Erythroblast (primary cell): ENCODE data around the gene TMEM187.

Experiments used
- DNase-seq, 2 experiments: peaks; one replicate each; lab custom pipeline; 2025; lab: John Stamatoyannopoulos, UW
- GATA1 ChIP-seq: IDR thresholded peaks from 2 replicates; pipeline ENCODE4 v1.6.1; 2011; ENCODE audit warnings: low read depth, mild to moderate bottlenecking, control low read depth, low read length, moderate library complexity
- POLR2A ChIP-seq: IDR thresholded peaks from 2 replicates; pipeline ENCODE4 v1.6.1; 2011; ENCODE audit warnings: mild to moderate bottlenecking, low read length

The TMEM187 gene

GRCh38 chrX:154000051-154000450, 27.5 kb downstream of the TMEM187 start:
- peak; percentile 10 to 16 for DNase-seq
- no peak for TF ChIP-seq POLR2A
- TF ChIP-seq GATA1, result no peak

- peak; percentile 88 to 89 for DNase-seq
- TF ChIP-seq GATA1, result no peak
- TF ChIP-seq POLR2A, result peak; percentile 76
Observed at GRCh38 chrX:154002215-154002719, 29.7 kb downstream of the TMEM187 start.

GRCh38 chrX:154004315-154004714, 31.8 kb downstream of the TMEM187 start:
- TF ChIP-seq POLR2A (no peak), GATA1 (no peak)
- DNase-seq, result no peak

- DNase-seq, result no peak
- TF ChIP-seq GATA1, result no peak
- no peak for TF ChIP-seq POLR2A
Observed at GRCh38 chrX:154006947-154007346, 34.4 kb downstream of the TMEM187 start.

GRCh38 chrX:154008521-154008920, 36.0 kb downstream of the TMEM187 start:
- DNase-seq, result no peak
- TF ChIP-seq POLR2A, result no peak
- TF ChIP-seq GATA1, result no peak

GRCh38 chrX:154010330-154011087, 38.0 kb downstream of the TMEM187 start:
- no peak for DNase-seq
- TF ChIP-seq POLR2A (no peak), GATA1 (no peak)

- TF ChIP-seq GATA1 (no peak), POLR2A (no peak)
- no peak for DNase-seq
Observed at GRCh38 chrX:154011376-154012335, 39.1 kb downstream of the TMEM187 start.

- TF ChIP-seq GATA1 (no peak), POLR2A (peak; percentile 1)
- no peak for DNase-seq
Observed at GRCh38 chrX:154012336-154012991, 39.9 kb downstream of the TMEM187 start.

- TF ChIP-seq GATA1 (no peak), POLR2A (no peak)
- no peak for DNase-seq
Observed at GRCh38 chrX:154013001-154013421, 40.5 kb downstream of the TMEM187 start.

GRCh38 chrX:154013614-154014360, 41.2 kb downstream of the TMEM187 start:
- TF ChIP-seq GATA1 (no peak), POLR2A (no peak)
- peak; percentile 55 to 73 for DNase-seq

GRCh38 chrX:154014429-154015380, 42.2 kb downstream of the TMEM187 start:
- TF ChIP-seq GATA1, result no peak
- no peak for TF ChIP-seq POLR2A
- no peak for DNase-seq
